Measurements from ENCODE around the gene LLGL2.

DNA sequence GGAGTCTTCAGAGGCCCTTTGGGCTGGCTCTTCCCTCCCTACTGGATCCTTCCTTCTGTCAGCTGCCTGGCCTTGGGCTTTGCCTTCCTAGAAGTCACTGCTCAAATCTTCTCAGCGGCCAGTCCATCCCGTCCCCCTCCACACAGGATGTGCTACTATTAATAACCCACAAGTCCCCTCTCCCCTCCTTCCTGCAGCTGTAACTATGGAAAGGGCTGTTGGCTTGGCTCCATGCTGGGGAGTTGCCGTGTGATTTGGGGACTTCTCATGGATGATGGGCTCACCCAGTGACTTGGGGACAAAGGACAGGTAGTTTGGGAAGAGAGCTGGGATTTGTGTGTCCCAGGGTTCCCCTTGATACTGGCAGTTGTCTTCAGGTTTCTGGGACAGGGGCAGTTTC lies 49.6 kb upstream of the LLGL2 start:
- TF ChIP-seq CTCF (conservative IDR thresholded peaks at IDR 0.05 in 1 of 2, IDR thresholded peaks at IDR 0.05 in 1 of 2; ENCODE audit: low read depth in 1 of 2, low read length in 2 of 2) (no peak), EZH2 (IDR thresholded peaks at IDR 0.05; ENCODE audit: low read length, missing control alignments) (no peak)
